K562 (cell line): ENCODE results near the gene STX1B. TPM values are rescaled to one million over a fixed set of nuclear protein-coding genes. Genes with fewer than 3 reads are reported as not detected.

Experiments used
- ATAC-seq: fragments of 200-7000 bp; cut with Tn5 transposase; 3 replicates; pipeline ENCODE4 v1.9.1; 2020; ENCODE audit warnings: moderate library complexity
- BruUV-seq: library from RNA; stranded (reverse); fragments of 400-500 nt; replicated peaks from 2 replicates; lab custom pipeline; 2021; lab: Mats Ljungman, UMichigan
- CTCF ChIA-PET: fragments of 300-600 bp; formaldehyde crosslinking; extraction: SDS; loops from one replicate; lab custom pipeline; 2021; ENCODE audit warnings: low intra/inter-chr PET ratio; lab: Yijun Ruan, JAX
- POLR2A ChIA-PET: fragments of 300-600, 350-650 bp; sonication (Branson Sonifier 250); formaldehyde crosslinking; extraction: SDS; loops from one replicate; lab custom pipeline; 2021; ENCODE audit warnings: antibody characterized with exemption, inconsistent platforms; lab: Yijun Ruan, JAX
- DNase-seq, 4 experiments: peaks; one replicate each; pipeline versions ENCODE4 v3.0.0 to v3.0.0-alpha.2; 2011 to 2018; ENCODE audit warnings: low spot score in 3 of 4, mixed read lengths in 3 of 4; ENCODE audit errors: extremely low read depth in 1 of 4
- FAIRE-seq: peaks from 2 replicates; lab custom pipeline; 2011; peaks lifted over from hg19 to GRCh38; lab: Jason Lieb, UNC
- H2AFZ ChIP-seq: 2 replicates; pipeline ENCODE4 v1.6.0; 2011; ENCODE audit warnings: low read depth, low read length, control low read depth, inconsistent platforms
- H3K27ac ChIP-seq: fragments of 200-600 bp; 3 replicates; pipeline ENCODE4 v1.8.0; 2011; ENCODE audit warnings: low read depth, mild to moderate bottlenecking, control low read depth, inconsistent platforms, low read length, moderate library complexity, mixed read lengths; ENCODE audit errors: extremely low read depth
- H3K27me3 ChIP-seq, 2 experiments: fragments of 300-600 bp in 1 of 2; 2 replicates in 1 of 2; 3 replicates in 1 of 2; pipeline versions ENCODE4 v1.6.0 to v1.8.0; 2011; ENCODE audit warnings: inconsistent platforms in 2 of 2, low read length in 2 of 2, mild to moderate bottlenecking in 1 of 2, mixed read lengths in 1 of 2, moderate library complexity in 1 of 2; ENCODE audit not compliant: control insufficient read depth in 2 of 2, insufficient read depth in 2 of 2
- H3K36me3 ChIP-seq: fragments of 300-600 bp; 3 replicates; pipeline ENCODE4 v1.8.0; 2011; ENCODE audit warnings: mild to moderate bottlenecking, low read length, inconsistent platforms; ENCODE audit not compliant: control insufficient read depth, insufficient read depth
- H3K4me1 ChIP-seq, 2 experiments: fragments of 200-600 bp in 1 of 2; replicated peaks in 1 of 2; 2 replicates in 1 of 2; 3 replicates in 1 of 2; pipeline versions ENCODE4 v1.5.1 to v1.8.0; 2011; ENCODE audit warnings: inconsistent platforms in 2 of 2, low read length in 2 of 2, mild to moderate bottlenecking in 1 of 2, mixed read lengths in 1 of 2, moderate library complexity in 1 of 2; ENCODE audit not compliant: control insufficient read depth in 2 of 2, insufficient read depth in 2 of 2
- H3K4me2 ChIP-seq: 2 replicates; pipeline ENCODE4 v1.6.1; 2011; ENCODE audit warnings: low read length, control low read depth, inconsistent platforms, mixed read lengths; ENCODE audit not compliant: insufficient read depth
- H3K4me3 ChIP-seq: fragments of 200-600 bp; sonication (generic), shearing (Covaris generic); 2 replicates; pipeline ENCODE4 v1.5.1; 2016; ENCODE audit warnings: control low read depth, inconsistent platforms
- H3K79me2 ChIP-seq: fragments of 200-600 bp; 3 replicates; pipeline ENCODE4 v1.8.0; 2011; ENCODE audit warnings: low read length, inconsistent platforms; ENCODE audit not compliant: control insufficient read depth, insufficient read depth
- H3K9ac ChIP-seq, 2 experiments: 2 replicates each; pipeline versions ENCODE4 v1.6.0 to v1.6.1; 2011; ENCODE audit warnings: low read depth in 2 of 2, low read length in 2 of 2, control low read depth in 1 of 2, inconsistent platforms in 1 of 2, mild to moderate bottlenecking in 1 of 2, mixed read lengths in 1 of 2; ENCODE audit not compliant: insufficient read depth in 1 of 2
- H3K9me1 ChIP-seq: one replicate; pipeline ENCODE4 v1.6.0; 2011; ENCODE audit warnings: inconsistent platforms, mild to moderate bottlenecking, low read length, moderate library complexity; ENCODE audit not compliant: control insufficient read depth, insufficient read depth
- H3K9me3 ChIP-seq: replicated peaks from 2 replicates; pipeline ENCODE4 v1.5.1; 2011; ENCODE audit warnings: low read depth, low read length, inconsistent platforms; ENCODE audit not compliant: control insufficient read depth, insufficient read depth
- H4K20me1 ChIP-seq: replicated peaks from 2 replicates; pipeline ENCODE4 v1.6.1; 2011; ENCODE audit warnings: low read length, inconsistent platforms, mixed read lengths; ENCODE audit not compliant: control insufficient read depth, insufficient read depth
- ARID1B ChIP-seq: fragments of 450-650 bp; IDR thresholded peaks from 2 replicates; pipeline ENCODE4 v1.6.1; 2016; ENCODE audit warnings: antibody characterized with exemption, mild to moderate bottlenecking, inconsistent platforms
- ARID2 ChIP-seq: fragments of 450-650 bp; IDR thresholded peaks from 2 replicates; pipeline ENCODE4 v1.6.1; 2017; ENCODE audit warnings: antibody characterized with exemption, mild to moderate bottlenecking
- BRF1 ChIP-seq: IDR thresholded peaks from 3 replicates; pipeline ENCODE4 v1.6.1; 2011; ENCODE audit warnings: borderline replicate concordance, mild to moderate bottlenecking; ENCODE audit not compliant: insufficient read length; ENCODE audit errors: extremely low read depth
- CBFA2T3 ChIP-seq: fragments of 450-650 bp; IDR thresholded peaks from 2 replicates; pipeline ENCODE4 v1.6.1; 2017
- CEBPB ChIP-seq: fragments of 450-650 bp; IDR thresholded peaks from 2 replicates; pipeline ENCODE4 v1.6.1; 2016; ENCODE audit warnings: missing genetic modification characterization, missing compliant biosample characterization
- HEY1 ChIP-seq: fragments of 250-450 bp; sonication (Bioruptor Pico); IDR thresholded peaks from 2 replicates; pipeline ENCODE4 v1.5.0; 2020; ENCODE audit warnings: mild to moderate bottlenecking, moderate library complexity, borderline replicate concordance
- HMGN3 ChIP-seq: IDR thresholded peaks from 2 replicates; pipeline ENCODE4 v1.6.1; 2011; ENCODE audit warnings: borderline replicate concordance, low read depth, mild to moderate bottlenecking, mixed read lengths, low read length; ENCODE audit not compliant: insufficient read length; ENCODE audit errors: extremely low read depth
- MNT ChIP-seq, 2 experiments: fragments of 450-650 bp; conservative IDR thresholded peaks; 2 replicates each; pipeline ENCODE4 v1.6.1; 2017; ENCODE audit warnings: mild to moderate bottlenecking in 2 of 2, moderate library complexity in 2 of 2
- RERE ChIP-seq: sonication (generic); formaldehyde crosslinking; IDR thresholded peaks from 2 replicates; pipeline ENCODE4 v1.8.0; 2023; ENCODE audit warnings: missing genetic modification reagents, mild to moderate bottlenecking, borderline replicate concordance
- SP1 ChIP-seq: sonication (generic); formaldehyde crosslinking; IDR thresholded peaks from 2 replicates; pipeline ENCODE4 v1.8.1; 2022; ENCODE audit warnings: mild to moderate bottlenecking, missing genetic modification reagents
- TCF3 ChIP-seq: sonication (generic); formaldehyde crosslinking; IDR thresholded peaks from 2 replicates; pipeline ENCODE4 v1.4.0; 2020; ENCODE audit warnings: mild to moderate bottlenecking, missing genetic modification reagents
- TRIM24 ChIP-seq, 2 experiments: fragments of 450-650 bp; IDR thresholded peaks; 2 replicates each; pipeline ENCODE4 v1.6.1; 2016
- VEZF1 ChIP-seq: fragments of 200-800 bp; sonication (Bioruptor generic); IDR thresholded peaks from 2 replicates; pipeline ENCODE4 v1.6.1; 2017; ENCODE audit warnings: missing genetic modification characterization, missing compliant biosample characterization
- WGBS: fragments of 100-300 bp; shearing (Covaris generic); methylation state at CpG from one replicate; pipeline ENCODE4 v1.1.6; 2016; ENCODE audit warnings: low coverage, mixed read lengths; ENCODE audit not compliant: insufficient coverage; ENCODE audit errors: missing lambda C conversion rate; 5-methylcytosine and 5-hydroxymethylcytosine counted together
- in situ Hi-C: fragments of 300-500 bp; cut with MboI; formaldehyde crosslinking; loops from 4 replicates; pipeline ENCODE4 v1.15.0; 2018; ENCODE audit warnings: inconsistent platforms, mixed read lengths
- intact Hi-C: fragments of 100-400 bp; cut with micrococcal nuclease; formaldehyde crosslinking; loops from 2 replicates; pipeline ENCODE4 v1.14.2; 2022
- polyA plus RNA-seq, 8 experiments: library from polyadenylated mRNA; depleted of rRNA in 4 of 8; stranded (reverse) in 5 of 8; unstranded in 3 of 8; fragments of >200 nt; fragmentation: Nextera tagmentation in 2 of 8; fragmentation: Illumina TruSeq in 1 of 8; extraction: Ambion mirVana in 2 of 8; extraction: Trizol in 1 of 8; gene quantifications; 2 replicates each; pipeline versions ENCODE4 v1.2.1 to v1.2.3, GENCODE V29; 2011 to 2014; ENCODE audit warnings: inconsistent platforms in 1 of 8, missing spikeins in 1 of 8
- total RNA-seq, 7 experiments: library from RNA; depleted of rRNA in 6 of 7; stranded (reverse); fragments of >200 nt in 6 of 7; fragmentation: Illumina TruSeq in 2 of 7; extraction: Trizol in 2 of 7; gene quantifications; 2 replicates each; pipeline versions ENCODE4 v1.2.1 to v1.2.3, GENCODE V29; 2011 to 2021; ENCODE audit warnings: low replicate concordance in 1 of 7

Gene STX1B
- total and polyA plus RNA-seq, 9 of the 15 experiments (the other 6 are each of a cell fraction or from before 2014, with no cell fraction given), result 0.07 to 2.5 (median 0.86) TPM

GRCh38 chr16:31001507-31002249 lies 8.8 kb downstream of the STX1B start:
- no TSS peak for BruUV-seq
- H3K9me3 ChIP-seq, result no peaks in the 10 kb centered on the region
- intact Hi-C loops, result no loop called here
- H3K4me2 ChIP-seq, result no peak overlapping the region
- no peaks in the 10 kb centered on the region for H3K9me1 ChIP-seq
- in situ Hi-C loops, result no loop called here
- ATAC-seq, result no peak
- no peaks in the 10 kb centered on the region for H3K27me3 ChIP-seq
- peaks cover 37 to 44% of the 10 kb centered on the region in 2 experiments for H3K4me1 ChIP-seq
- H3K36me3 ChIP-seq, result no peaks in the 10 kb centered on the region
- no peak overlapping the region for H3K27ac ChIP-seq
- peak overlapping the region; percentile 20; the same call in 1 of the 2 replicates for H2AFZ ChIP-seq
- peak in 1 of 4 experiments; percentile 44 for DNase-seq
- peak overlapping the region in 1 of 2 experiments; percentile 82; a peak in 1 of 4 replicates for H3K9ac ChIP-seq
- no peaks in the 10 kb centered on the region for H4K20me1 ChIP-seq
- H3K4me3 ChIP-seq, result no peak overlapping the region
- 43% methylated on average over 8 of the region's 16 CpGs for WGBS
- ChIA-PET CTCF (no interaction called here), POLR2A (interaction anchor here (0.7 to 2.1 kb wide), 2 partner anchors 178 to 201 kb away, joined by 3 to 13 read pairs; partner anchors contain the start of genes FUS and PYCARD)
- no peaks in the 10 kb centered on the region for H3K79me2 ChIP-seq
- no peak for FAIRE-seq
- TF ChIP-seq ARID2 (no peak), VEZF1 (CRISPR knock-in tag) (peak; percentile 75), SP1 (CRISPR knock-in tag) (no peak), HEY1 (CRISPR knock-in tag) (no peak), CEBPB (tag) (peak; percentile 35; the same call in 1 of the 2 replicates), TCF3 (CRISPR knock-in tag) (peak; percentile 12; the same call in 1 of the 2 replicates), ARID1B (peak; percentile 20; the same call in 1 of the 2 replicates), MNT (conservative IDR thresholded peaks at IDR 0.05) (no peak), RERE (CRISPR knock-in tag) (no peak), HMGN3 (peak; percentile 31), BRF1 (no peak), TRIM24 (IDR thresholded peaks at IDR 0.05) (0 out of 4 replicates have a peak, but pooled peaks of 1 of the 2 experiments have one; percentile 14), CBFA2T3 (peak; percentile 39; the same call in 1 of the 2 replicates)
